C4-2B (cell line): ENCODE data around the gene IFT81.

Experiments
- CTCF ChIP-seq: fragments of 450-650 bp; conservative IDR thresholded peaks from 2 replicates; pipeline ENCODE4 v1.5.1; 2017; ENCODE audit warnings: mild to moderate bottlenecking
- ZFX ChIP-seq: fragments of 450-650 bp; IDR thresholded peaks from 2 replicates; pipeline ENCODE4 v1.6.1; 2017

DNA sequence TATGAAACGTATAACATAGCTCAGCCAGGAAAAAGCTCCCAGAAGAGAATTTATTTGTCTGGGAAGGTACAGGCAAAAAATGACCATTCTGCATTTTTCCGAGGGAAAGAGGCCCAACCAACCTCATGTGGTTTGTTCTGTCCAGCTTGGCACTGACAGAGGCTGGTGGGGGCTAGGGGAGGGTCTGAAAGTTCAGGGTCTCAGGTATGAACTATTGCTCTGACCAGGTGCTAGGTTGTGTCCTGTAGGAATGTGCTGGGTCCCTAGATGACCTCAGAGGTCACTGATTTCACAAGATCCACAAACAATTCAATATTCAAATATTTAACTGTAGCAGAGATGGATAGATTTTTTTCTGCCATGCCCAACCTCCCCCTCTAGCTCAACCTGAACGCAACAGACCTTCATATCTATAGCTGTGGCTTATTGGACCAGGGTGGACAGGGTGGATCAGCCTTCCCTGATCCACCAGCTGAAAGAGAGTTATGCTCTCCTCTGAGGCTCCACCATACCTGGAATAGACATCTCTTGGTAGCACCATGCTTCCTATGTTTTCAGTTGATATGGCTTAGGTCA lies 32.9 kb upstream of the IFT81 start:
- TF ChIP-seq CTCF, result no peak
- no peak for TF ChIP-seq ZFX
